ENCODE data around the gene ABI2. TPM values are rescaled to one million over a fixed set of nuclear protein-coding genes. Genes with fewer than 3 reads are reported as not detected.
"Not testable (repeated sequence)": the region's sequence is repeated elsewhere in the genome, so short reads cannot be mapped to it uniquely, and the experiment has no call there.

ABI2 gene
- total and polyA plus RNA-seq, 11 donors, result 17.4 to 78.8 (median 49.4) TPM

DNA sequence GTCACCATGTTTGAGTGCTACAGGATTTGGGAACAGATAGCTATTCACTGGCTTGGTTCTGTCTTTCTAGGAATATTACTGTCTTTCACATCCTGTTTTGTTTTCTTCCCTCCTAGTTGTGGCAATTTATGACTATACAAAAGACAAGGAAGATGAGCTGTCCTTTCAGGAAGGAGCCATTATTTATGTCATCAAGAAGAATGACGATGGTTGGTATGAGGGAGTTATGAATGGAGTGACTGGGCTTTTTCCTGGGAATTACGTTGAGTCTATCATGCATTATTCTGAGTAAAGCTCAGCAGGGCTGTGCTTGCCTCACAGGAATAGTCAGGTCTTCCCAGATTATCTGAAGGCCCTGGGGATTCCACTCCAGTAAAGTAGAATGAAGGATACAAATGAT, 98.9 kb downstream of the ABI2 start:
- WGBS, 4 donors, result 73 to 76% (median 74%) methylated on average over 2 of the region's 2 CpGs
- H3K27me3 ChIP-seq, result no peaks in the 10 kb centered on the region
- H3K4me1 ChIP-seq, result peaks cover 0 to 5% (median 0%) of the 10 kb centered on the region in 12 donors
- peaks cover 0 to 80% (median 35%) of the 10 kb centered on the region in 9 donors for H3K36me3 ChIP-seq
- H3K4me3 ChIP-seq, result no peak overlapping the region
- DNase-seq (no peak), ATAC-seq (peak in 1 of 4 donors; percentile 26)
- no peaks in the 10 kb centered on the region for H3K9me3 ChIP-seq
- intact Hi-C loops (cut with DNase I), result no loop called here
- no peak for TF ChIP-seq POLR2A (IDR thresholded peaks at IDR 0.05)
- TF ChIP-seq, protein P1, sequence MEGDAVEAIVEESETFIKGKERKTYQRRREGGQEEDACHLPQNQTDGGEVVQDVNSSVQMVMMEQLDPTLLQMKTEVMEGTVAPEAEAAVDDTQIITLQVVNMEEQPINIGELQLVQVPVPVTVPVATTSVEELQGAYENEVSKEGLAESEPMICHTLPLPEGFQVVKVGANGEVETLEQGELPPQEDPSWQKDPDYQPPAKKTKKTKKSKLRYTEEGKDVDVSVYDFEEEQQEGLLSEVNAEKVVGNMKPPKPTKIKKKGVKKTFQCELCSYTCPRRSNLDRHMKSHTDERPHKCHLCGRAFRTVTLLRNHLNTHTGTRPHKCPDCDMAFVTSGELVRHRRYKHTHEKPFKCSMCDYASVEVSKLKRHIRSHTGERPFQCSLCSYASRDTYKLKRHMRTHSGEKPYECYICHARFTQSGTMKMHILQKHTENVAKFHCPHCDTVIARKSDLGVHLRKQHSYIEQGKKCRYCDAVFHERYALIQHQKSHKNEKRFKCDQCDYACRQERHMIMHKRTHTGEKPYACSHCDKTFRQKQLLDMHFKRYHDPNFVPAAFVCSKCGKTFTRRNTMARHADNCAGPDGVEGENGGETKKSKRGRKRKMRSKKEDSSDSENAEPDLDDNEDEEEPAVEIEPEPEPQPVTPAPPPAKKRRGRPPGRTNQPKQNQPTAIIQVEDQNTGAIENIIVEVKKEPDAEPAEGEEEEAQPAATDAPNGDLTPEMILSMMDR (IDR thresholded peaks at IDR 0.05), result no peak
- H3K27ac ChIP-seq, result no peak overlapping the region

- not testable (repeated sequence) for H3K4me1 ChIP-seq, DNase-seq, ATAC-seq, H3K4me3 ChIP-seq, H3K27ac ChIP-seq, H3K27me3 ChIP-seq, H3K9me3 ChIP-seq
- intact Hi-C loops (cut with DNase I), result loop anchor here in 1 of 10 donors (10.0 kb wide), 1 partner anchor 165 kb away; no protein-coding TSS in a partner anchor
- peaks cover 0 to 79% (median 35%) of the 10 kb centered on the region in 9 donors for H3K36me3 ChIP-seq
- WGBS, 4 donors, result 96 to 98% (median 96%) methylated on average over 4 of the region's 4 CpGs
Measured at GRCh38 chr2:203429643-203430042, 101.4 kb downstream of the ABI2 start.

DNA sequence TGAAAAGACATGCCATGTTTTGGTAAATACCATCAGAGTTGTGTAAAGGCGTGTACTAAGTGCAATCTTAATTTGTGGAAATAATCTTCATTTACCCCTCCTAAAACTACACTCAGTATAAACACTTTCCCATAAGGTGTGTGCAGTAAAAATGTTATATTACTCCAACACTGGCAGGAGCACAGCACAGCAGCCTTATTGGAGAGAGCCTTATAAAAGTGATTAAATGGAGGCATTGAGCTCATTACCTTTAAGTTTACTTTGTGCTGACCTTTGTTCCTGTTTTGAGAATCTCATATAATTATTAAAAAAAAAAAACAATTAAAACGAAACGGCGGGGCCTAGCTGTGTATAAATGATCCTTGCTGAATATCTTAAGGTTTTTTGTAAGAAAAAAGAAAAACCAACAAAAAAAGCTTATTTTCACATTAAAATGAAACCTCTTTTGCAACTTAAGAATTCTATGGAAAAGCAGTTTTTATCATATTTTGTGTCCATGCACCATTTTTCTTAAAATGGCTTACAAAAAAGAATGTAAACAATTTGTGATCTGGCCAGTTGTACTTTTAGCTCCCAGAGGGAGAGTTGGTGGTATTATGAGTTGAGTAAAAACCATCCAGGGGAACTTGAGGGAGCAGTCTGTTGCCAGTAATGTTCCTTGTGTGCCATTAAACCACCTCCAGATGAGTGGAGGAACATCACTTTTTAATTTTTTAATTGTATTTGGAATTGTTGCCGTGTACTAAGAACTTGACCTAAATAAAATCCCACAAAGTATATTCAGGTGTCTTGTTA, 103.4 kb downstream of the ABI2 start:
- peaks cover 0 to 83% (median 43%) of the 10 kb centered on the region in 9 donors for H3K36me3 ChIP-seq
- H3K4me1 ChIP-seq, result peaks cover 0 to 5% (median 0%) of the 10 kb centered on the region in 12 donors
- intact Hi-C loops (cut with DNase I), result loop anchor here in 1 of 10 donors (10.0 kb wide), 1 partner anchor 167 kb away; no protein-coding TSS in a partner anchor
- DNase-seq, result no peak
- WGBS, 4 donors, result 87 to 91% (median 88%) methylated on average over 5 of the region's 5 CpGs
- no peak overlapping the region for H3K4me3 ChIP-seq
- H3K9me3 ChIP-seq, result no peaks in the 10 kb centered on the region
- H3K27me3 ChIP-seq, result no peaks in the 10 kb centered on the region
- H3K27ac ChIP-seq, result peak overlapping the region in 1 of 12 donors; percentile 8
- ATAC-seq, result no peak
- TF ChIP-seq, protein P1 (IDR thresholded peaks at IDR 0.05), result no peak
- TF ChIP-seq POLR2A (IDR thresholded peaks at IDR 0.05), result no peak

GRCh38 chr2:203432811-203433210, 104.6 kb downstream of the ABI2 start:
- DNase-seq (no peak), ATAC-seq (no peak)
- WGBS, 4 donors, result 74 to 82% (median 79%) methylated on average over 6 of the region's 6 CpGs
- intact Hi-C loops (cut with DNase I), result loop anchor here in 1 of 10 donors (10.0 kb wide), 1 partner anchor 168 kb away; no protein-coding TSS in a partner anchor
- no peaks in the 10 kb centered on the region for H3K9me3 ChIP-seq
- TF ChIP-seq, protein P1 (IDR thresholded peaks at IDR 0.05), result no peak
- TF ChIP-seq POLR2A (IDR thresholded peaks at IDR 0.05), result no peak
- H3K27ac ChIP-seq, result no peak overlapping the region
- H3K27me3 ChIP-seq, result no peaks in the 10 kb centered on the region
- H3K4me3 ChIP-seq, result no peak overlapping the region
- peaks cover 0 to 7% (median 0%) of the 10 kb centered on the region in 12 donors for H3K4me1 ChIP-seq
- H3K36me3 ChIP-seq, result peaks cover 0 to 85% (median 42%) of the 10 kb centered on the region in 9 donors
